Neuron (in vitro differentiated cells): ENCODE measurements around the gene NANOS2.

Source experiments
- H2AFZ ChIP-seq: one replicate; pipeline ENCODE4 v1.6.1; 2013; ENCODE audit warnings: low read depth, mild to moderate bottlenecking, inconsistent platforms, low read length, moderate library complexity
- H3K27me3 ChIP-seq: one replicate; pipeline ENCODE4 v1.6.1; 2013; ENCODE audit warnings: low read length; ENCODE audit not compliant: insufficient read depth
- H3K36me3 ChIP-seq: one replicate; pipeline ENCODE4 v1.6.1; 2013; ENCODE audit warnings: low read length; ENCODE audit not compliant: insufficient read depth
- H3K4me1 ChIP-seq: one replicate; pipeline ENCODE4 v1.6.1; 2013; ENCODE audit warnings: low read length; ENCODE audit not compliant: insufficient read depth
- H3K4me3 ChIP-seq: 2 replicates; pipeline ENCODE4 v1.5.1; 2013; ENCODE audit warnings: mild to moderate bottlenecking, low read length, moderate library complexity
- H3K9me3 ChIP-seq: one replicate; pipeline ENCODE4 v1.6.1; 2013; ENCODE audit warnings: low read length

The NANOS2 gene

DNA sequence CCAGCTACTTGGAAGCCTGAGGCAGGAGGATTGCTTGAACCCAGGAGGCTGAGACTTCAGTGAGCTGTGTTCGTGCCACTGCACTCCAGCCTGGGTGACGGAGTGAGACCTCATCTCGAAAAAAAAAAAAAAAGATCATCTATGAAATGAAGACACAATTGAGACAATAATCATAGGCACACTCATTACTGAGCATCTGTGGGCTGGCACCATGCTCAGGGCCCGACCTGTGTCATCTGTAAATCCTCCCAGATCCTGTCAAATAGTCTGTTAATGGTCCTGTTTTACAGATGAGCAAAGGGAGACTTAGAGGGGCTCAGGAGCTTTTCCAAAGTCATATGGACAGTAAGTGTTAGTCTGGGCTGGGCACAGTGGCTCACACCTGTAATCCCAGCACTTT lies 4.1 kb upstream of the NANOS2 start:
- H2AFZ ChIP-seq, result no peak overlapping the region

DNA sequence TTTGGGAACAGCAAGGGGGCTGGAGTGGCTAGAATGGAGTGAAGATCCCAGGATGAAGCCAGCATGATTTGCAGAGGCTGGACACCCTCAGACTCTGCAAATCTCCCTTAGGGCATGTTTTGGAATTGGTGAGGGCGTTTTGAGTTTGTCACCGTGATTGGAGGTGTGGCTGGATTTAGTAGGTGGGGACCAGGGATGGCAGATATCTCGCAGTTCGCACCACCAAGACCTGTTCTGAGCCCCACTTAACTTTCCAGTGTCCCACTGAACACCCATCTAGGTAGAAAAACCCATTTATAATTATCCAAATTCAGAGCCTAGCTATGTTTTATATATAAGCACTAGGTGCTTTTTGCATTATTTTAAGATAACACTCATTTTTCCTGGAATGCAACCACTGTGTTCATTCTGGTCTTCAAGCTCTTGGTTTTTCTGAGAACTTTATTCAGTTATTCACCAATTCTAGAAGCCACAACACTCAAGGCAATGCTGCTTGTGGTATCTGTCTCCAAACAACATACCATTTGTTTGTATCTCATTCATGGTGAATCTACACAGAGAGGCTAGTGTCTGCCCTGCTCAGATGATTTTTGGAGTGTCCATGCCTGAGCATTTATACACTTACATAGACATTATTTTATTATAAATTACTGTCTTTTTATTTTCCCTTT lies 3.0 kb upstream of the NANOS2 start:
- Histone ChIP-seq H3K27me3 (no peaks in the 10 kb centered on the region), H3K9me3 (no peaks in the 10 kb centered on the region), H3K4me1 (peaks cover 15% of the 10 kb centered on the region), H3K36me3 (no peaks in the 10 kb centered on the region), H2AFZ (no peak overlapping the region), H3K4me3 (no peak overlapping the region)

More for the DNA sequence above, 4.1 kb upstream of the NANOS2 start:
- Histone ChIP-seq H3K4me1 (peaks cover 15% of the 10 kb centered on the region), H3K4me3 (no peak overlapping the region), H3K9me3 (no peaks in the 10 kb centered on the region), H3K27me3 (no peaks in the 10 kb centered on the region), H3K36me3 (no peaks in the 10 kb centered on the region)

- Histone ChIP-seq H3K4me1 (no peaks in the 10 kb centered on the region), H3K9me3 (no peaks in the 10 kb centered on the region), H3K36me3 (no peaks in the 10 kb centered on the region), H3K4me3 (no peak overlapping the region), H2AFZ (no peak overlapping the region), H3K27me3 (no peaks in the 10 kb centered on the region)
These were observed 3.3 kb downstream of the NANOS2 start for GRCh38 chr19:45911291-45911690.

DNA sequence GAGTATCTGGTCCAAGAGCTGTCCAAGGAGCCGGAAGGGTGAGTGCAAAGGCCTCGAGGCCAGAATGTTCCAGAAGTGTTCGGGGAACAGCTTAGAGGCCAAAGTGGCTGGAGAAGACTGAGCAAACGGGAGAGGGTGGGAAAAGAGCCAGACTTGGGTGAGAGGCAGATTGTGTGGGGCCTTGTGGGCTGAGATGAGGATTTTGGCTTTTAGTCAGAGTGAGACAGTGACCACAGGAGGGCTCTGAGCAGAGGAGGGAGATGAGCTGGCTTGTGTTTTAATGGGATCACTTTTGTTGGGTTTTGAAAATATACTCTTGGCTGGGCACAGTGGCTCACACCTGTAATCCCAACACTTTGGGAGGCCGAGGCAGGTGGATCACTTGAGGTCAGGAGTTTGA lies 5.6 kb downstream of the NANOS2 start:
- no peak overlapping the region for H3K4me3 ChIP-seq
- no peaks in the 10 kb centered on the region for H3K9me3 ChIP-seq
- no peak overlapping the region for H2AFZ ChIP-seq
- H3K36me3 ChIP-seq, result no peaks in the 10 kb centered on the region
- H3K4me1 ChIP-seq, result no peaks in the 10 kb centered on the region
- no peaks in the 10 kb centered on the region for H3K27me3 ChIP-seq

- Histone ChIP-seq H3K9me3 (no peaks in the 10 kb centered on the region), H3K4me3 (no peak overlapping the region), H3K27me3 (no peaks in the 10 kb centered on the region), H3K36me3 (no peaks in the 10 kb centered on the region), H2AFZ (no peak overlapping the region), H3K4me1 (peaks cover 7% of the 10 kb centered on the region)
These were observed 8.4 kb downstream of the NANOS2 start for GRCh38 chr19:45906221-45906620.

DNA sequence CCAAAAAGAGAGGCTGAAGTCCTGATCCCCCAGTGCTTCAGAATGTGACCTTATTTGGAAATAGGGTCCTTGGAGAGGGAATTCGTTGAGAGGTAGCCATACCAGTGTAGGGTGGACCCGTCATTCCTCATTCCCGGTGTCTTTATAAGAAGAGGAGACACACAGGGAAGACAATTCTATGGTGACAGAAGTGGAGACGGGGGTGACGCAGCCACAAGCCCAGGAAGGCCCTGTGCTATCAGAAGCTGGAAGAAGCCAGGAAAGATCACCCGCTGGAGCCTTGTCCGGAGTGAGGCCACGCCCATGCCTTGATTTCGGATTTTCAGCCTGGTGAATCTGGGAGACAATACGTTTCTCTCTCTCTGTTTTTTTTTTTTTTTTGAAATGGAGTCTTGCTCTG lies 9.6 kb downstream of the NANOS2 start:
- H2AFZ ChIP-seq, result no peak overlapping the region
- H3K4me1 ChIP-seq, result peaks cover 12% of the 10 kb centered on the region
- no peaks in the 10 kb centered on the region for H3K27me3 ChIP-seq
- H3K36me3 ChIP-seq, result peaks cover 3% of the 10 kb centered on the region
- no peak overlapping the region for H3K4me3 ChIP-seq
- no peaks in the 10 kb centered on the region for H3K9me3 ChIP-seq

DNA sequence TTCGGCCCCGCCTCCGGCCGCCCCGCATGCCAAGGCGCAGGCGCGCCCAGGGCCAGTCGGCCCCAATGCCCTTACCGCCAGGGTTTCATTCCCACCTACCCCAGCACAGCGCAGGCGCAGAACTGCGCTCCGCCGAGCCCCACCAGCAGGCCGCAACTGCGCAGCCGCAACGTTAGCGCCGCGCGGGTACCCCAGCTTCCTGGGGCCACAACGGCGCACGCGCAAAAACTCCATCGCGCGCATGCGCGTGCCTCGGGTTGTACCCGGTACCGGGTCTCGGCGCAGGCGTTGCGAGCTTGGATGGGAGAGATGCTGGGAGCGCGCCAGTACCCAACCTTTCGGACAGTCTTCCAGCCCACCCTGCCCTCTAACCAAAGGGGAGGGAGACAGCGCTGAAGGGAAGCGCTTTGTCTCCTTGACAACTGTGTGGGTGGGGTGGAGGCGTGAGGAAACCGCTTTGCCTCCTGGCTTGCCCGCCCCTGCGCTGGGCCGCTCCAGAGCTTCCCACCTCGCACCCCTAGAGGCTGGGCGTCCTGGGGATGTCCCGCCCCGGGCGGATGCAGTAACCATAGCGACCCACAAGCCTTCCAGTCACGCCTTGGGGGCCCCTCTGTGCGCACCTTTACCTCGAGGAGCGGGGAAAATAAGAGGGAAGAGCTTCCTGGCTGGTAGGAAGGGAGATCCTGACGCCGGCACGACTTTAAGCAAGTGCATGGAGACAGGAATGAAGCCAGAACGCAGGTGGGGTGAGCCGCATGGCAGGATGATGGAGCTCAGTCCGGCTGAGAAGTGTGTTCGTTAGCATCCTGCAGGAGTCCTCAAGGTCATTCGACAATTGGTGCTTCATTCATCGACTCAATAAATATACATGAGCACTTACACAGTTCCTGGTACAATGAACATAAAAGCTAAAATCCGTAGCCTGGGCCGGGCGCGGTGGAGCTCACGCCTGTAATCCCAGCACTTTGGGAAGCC lies 11.6 kb downstream of the NANOS2 start:
- Histone ChIP-seq H3K4me1 (peaks cover 12% of the 10 kb centered on the region), H3K9me3 (no peaks in the 10 kb centered on the region), H2AFZ (peak overlapping the region; percentile 30), H3K36me3 (peaks cover 11% of the 10 kb centered on the region), H3K27me3 (no peaks in the 10 kb centered on the region), H3K4me3 (peak overlapping the region; percentile 90)

GRCh38 chr19:45901912-45902650 lies 12.5 kb downstream of the NANOS2 start, which contains the start of gene MYPOP:
MYPOP (minus strand) TSS chr19:45902613; CDS start chr19:45901773, 840 bp downstream.
- Histone ChIP-seq H3K4me1 (peaks cover 12% of the 10 kb centered on the region), H3K4me3 (peak within 1 kb of the TSS; percentile 90), H3K27me3 (no peaks in the 10 kb centered on the region), H3K36me3 (peaks cover 16% of the 10 kb centered on the region), H2AFZ (peak within 1 kb of the TSS; percentile 57), H3K9me3 (no peaks in the 10 kb centered on the region)

DNA sequence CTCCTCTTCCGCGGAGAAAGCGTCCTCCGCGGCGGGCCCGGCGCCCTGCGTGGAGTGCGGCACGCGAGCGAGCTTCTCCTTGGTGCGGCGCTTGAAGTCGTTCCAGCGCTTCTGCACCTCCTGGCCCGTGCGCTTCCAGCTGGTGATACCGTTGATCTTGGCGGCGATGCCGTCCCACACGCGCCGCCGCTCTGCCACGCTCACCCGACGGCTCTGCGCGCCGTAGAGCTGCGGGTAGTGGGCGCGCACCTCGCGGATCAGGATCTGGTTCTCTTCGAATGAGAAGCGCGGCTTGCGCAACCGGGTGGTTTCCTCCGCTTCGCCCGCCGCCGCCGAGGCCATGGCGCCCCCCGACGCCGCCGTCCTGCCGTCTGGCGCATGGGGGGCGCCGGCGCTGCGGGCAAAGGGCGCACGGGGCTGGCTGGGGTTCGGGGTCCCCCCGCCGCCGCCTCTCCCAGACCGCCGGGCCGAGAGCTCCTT lies 13.1 kb downstream of the NANOS2 start:
- H3K4me3 ChIP-seq, result peak overlapping the region; percentile 90
- no peaks in the 10 kb centered on the region for H3K9me3 ChIP-seq
- H3K4me1 ChIP-seq, result peaks cover 12% of the 10 kb centered on the region
- peaks cover 16% of the 10 kb centered on the region for H3K36me3 ChIP-seq
- H3K27me3 ChIP-seq, result no peaks in the 10 kb centered on the region
- H2AFZ ChIP-seq, result no peak overlapping the region

DNA sequence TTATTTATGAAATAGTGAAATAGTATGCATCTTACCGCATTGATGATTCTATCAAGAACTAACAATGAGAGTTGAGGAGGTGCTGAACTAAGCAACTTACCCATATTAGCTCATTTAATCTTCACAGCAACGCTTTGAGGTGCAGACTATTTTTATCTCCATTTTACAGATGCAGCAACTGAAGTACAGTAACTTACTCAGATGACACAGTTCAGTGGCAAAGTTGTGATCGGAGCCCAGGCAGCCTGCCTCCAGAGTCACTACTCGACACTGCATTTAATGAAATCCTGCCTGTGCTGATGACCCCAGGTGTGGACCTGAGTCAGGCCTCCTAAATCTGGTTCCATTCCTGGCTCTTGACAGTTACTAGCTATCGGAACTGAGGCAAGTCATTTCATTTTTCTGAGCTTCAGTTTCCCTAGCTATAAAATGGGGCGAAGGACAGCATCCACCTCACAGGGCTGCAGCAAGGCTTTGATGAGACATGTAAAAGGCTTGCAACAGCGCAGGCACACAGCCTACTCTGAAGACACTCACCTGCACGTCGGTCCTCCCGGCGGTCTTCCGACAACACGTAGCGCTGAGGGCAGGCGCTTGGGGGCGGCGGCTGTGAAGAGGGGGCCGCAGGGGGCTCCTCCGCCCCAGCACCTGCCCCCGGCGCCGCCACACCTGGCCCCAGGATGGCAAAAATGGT lies 13.7 kb downstream of the NANOS2 start:
- peaks cover 12% of the 10 kb centered on the region for H3K4me1 ChIP-seq
- H3K36me3 ChIP-seq, result peaks cover 20% of the 10 kb centered on the region
- H3K27me3 ChIP-seq, result no peaks in the 10 kb centered on the region
- H2AFZ ChIP-seq, result no peak overlapping the region
- no peaks in the 10 kb centered on the region for H3K9me3 ChIP-seq
- no peak overlapping the region for H3K4me3 ChIP-seq

DNA sequence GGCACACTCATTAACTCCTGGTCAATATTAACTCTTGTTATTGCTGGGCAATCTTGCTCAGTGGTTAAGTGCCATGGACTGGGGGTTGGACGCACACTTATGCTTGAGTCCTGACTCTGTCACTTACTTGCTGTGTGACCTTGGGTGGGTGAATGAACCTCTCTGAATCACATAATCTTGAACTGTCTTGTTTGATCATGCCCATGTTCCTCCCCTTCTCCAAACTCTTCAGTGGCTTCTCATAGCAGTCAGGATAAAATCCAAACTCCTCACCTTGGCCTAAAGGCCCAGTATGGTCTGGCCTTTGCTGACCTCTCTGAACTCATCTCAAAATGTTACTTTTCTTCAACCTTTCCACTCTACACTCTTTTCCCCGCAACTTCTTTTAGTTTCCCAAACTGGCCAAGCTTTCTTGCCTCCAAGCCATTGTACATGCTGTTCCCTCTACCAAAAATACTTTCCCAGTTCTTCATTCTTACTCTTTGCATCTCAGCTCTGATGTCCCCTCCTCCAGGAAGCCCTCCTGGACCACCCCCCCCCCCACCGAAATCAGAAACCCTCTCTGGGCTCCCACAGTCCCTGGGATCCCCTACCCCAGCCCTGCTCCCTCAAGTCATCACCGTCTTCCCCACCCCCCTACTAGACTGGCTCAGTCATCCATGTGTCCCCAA lies 14.5 kb downstream of the NANOS2 start:
- Histone ChIP-seq H3K4me1 (peaks cover 12% of the 10 kb centered on the region), H3K4me3 (no peak overlapping the region), H3K27me3 (no peaks in the 10 kb centered on the region), H3K36me3 (peaks cover 28% of the 10 kb centered on the region), H3K9me3 (no peaks in the 10 kb centered on the region), H2AFZ (no peak overlapping the region)

- H3K9me3 ChIP-seq, result no peaks in the 10 kb centered on the region
- H3K36me3 ChIP-seq, result peaks cover 30% of the 10 kb centered on the region
- peaks cover 12% of the 10 kb centered on the region for H3K4me1 ChIP-seq
- H3K27me3 ChIP-seq, result no peaks in the 10 kb centered on the region
- H3K4me3 ChIP-seq, result no peak overlapping the region
- no peak overlapping the region for H2AFZ ChIP-seq
These were observed 15.3 kb downstream of the NANOS2 start for GRCh38 chr19:45899253-45899652.
